NCI-H2081 (cell line): ENCODE measurements around the gene GSTM3.
"Not testable (repeated sequence)": the region's sequence is repeated elsewhere in the genome, so short reads cannot be mapped to it uniquely, and the experiment has no call there.

Experiments
- DNase-seq, 2 experiments: peaks; one replicate each; lab custom pipeline; 2025; lab: John Stamatoyannopoulos, UW

Gene GSTM3

GRCh38 chr1:109726728-109727373 is 14.0 kb downstream of the GSTM3 start:
- no peak for DNase-seq

- DNase-seq = no peak
These were observed 14.8 kb downstream of the GSTM3 start for GRCh38 chr1:109726007-109726406.

- no peak for DNase-seq
These were observed 15.3 kb downstream of the GSTM3 start for GRCh38 chr1:109725510-109725909.

- no peak for DNase-seq
These were observed 15.9 kb downstream of the GSTM3 start for GRCh38 chr1:109724933-109725332.

GRCh38 chr1:109722908-109723691 is 17.7 kb downstream of the GSTM3 start:
- DNase-seq = no peak

- no peak for DNase-seq
These were observed 18.9 kb downstream of the GSTM3 start for GRCh38 chr1:109721971-109722370.

GRCh38 chr1:109721042-109721441 is 19.8 kb downstream of the GSTM3 start:
- DNase-seq = no peak

GRCh38 chr1:109719337-109719837 is 21.5 kb downstream of the GSTM3 start:
- DNase-seq = no peak

- DNase-seq = no peak
These were observed 22.3 kb downstream of the GSTM3 start for GRCh38 chr1:109718495-109718894.

- DNase-seq = no peak
These were observed 23.1 kb downstream of the GSTM3 start for GRCh38 chr1:109717729-109718128.

GRCh38 chr1:109716570-109717090 is 24.2 kb downstream of the GSTM3 start:
- no peak for DNase-seq

GRCh38 chr1:109716121-109716520 is 24.7 kb downstream of the GSTM3 start:
- DNase-seq = no peak

- no peak for DNase-seq
These were observed 26.0 kb downstream of the GSTM3 start for GRCh38 chr1:109714661-109715372.

- no peak for DNase-seq
These were observed 27.2 kb downstream of the GSTM3 start for GRCh38 chr1:109713636-109714035.

- DNase-seq = no peak
These were observed 28.4 kb downstream of the GSTM3 start for GRCh38 chr1:109712321-109712864.

- DNase-seq = not testable (repeated sequence)
These were observed 29.1 kb downstream of the GSTM3 start, which contains the start of gene GSTM5 for GRCh38 chr1:109711593-109712320. GSTM5 (plus strand) TSS chr1:109712251; CDS start chr1:109712313, 62 bp downstream.

GRCh38 chr1:109709822-109710221 is 31.0 kb downstream of the GSTM3 start:
- DNase-seq = not testable (repeated sequence)

GRCh38 chr1:109708949-109709348 is 31.9 kb downstream of the GSTM3 start:
- DNase-seq = not testable (repeated sequence)

- DNase-seq = no peak
These were observed 35.4 kb downstream of the GSTM3 start for GRCh38 chr1:109705411-109705810.

GRCh38 chr1:109704173-109704572 is 36.7 kb downstream of the GSTM3 start:
- no peak for DNase-seq

GRCh38 chr1:109702940-109703339 is 37.9 kb downstream of the GSTM3 start:
- DNase-seq = not testable (repeated sequence)
